ENCODE measurements around the gene SMTN. TPM values are rescaled to one million over a fixed set of nuclear protein-coding genes. Genes with fewer than 3 reads are reported as not detected.
A peak's percentile ranks its signal among the peaks of the same experiment; 100 is the strongest.
"Not testable (repeated sequence)": the region's sequence is repeated elsewhere in the genome, so short reads cannot be mapped to it uniquely, and the experiment has no call there.

The SMTN gene
- total RNA-seq, 2 donors from 2014 or later, result 35.5 to 50.1 TPM

GRCh38 chr22:31094021-31094551 is 13.0 kb downstream of the SMTN start:
- ATAC-seq (no peak), DNase-seq (peak in 3 of 4 donors; percentile 38 to 80 (median 69))
- H3K27ac ChIP-seq, result peak overlapping the region in 1 of 4 donors; percentile 28
- no peaks in the 10 kb centered on the region for H3K27me3 ChIP-seq
- intact Hi-C loops (cut with DNase I), result no loop called here
- no peaks in the 10 kb centered on the region for H3K9me3 ChIP-seq
- no peak overlapping the region for H3K4me3 ChIP-seq
- 39 to 51% methylated on average over 3 to 4 of the region's 5 CpGs for WGBS, 2 donors
- no peak for TF ChIP-seq CTCF (IDR thresholded peaks at IDR 0.05)
- no peak for TF ChIP-seq POLR2A (IDR thresholded peaks at IDR 0.05)
- peaks cover 12% of the 10 kb centered on the region for H3K4me1 ChIP-seq
- peaks cover 0 to 25% of the 10 kb centered on the region in 2 donors for H3K36me3 ChIP-seq (replicated peaks in 1 of 2; ENCODE audit: insufficient read depth in 1 of 2, low read depth in 2 of 2)

- ATAC-seq (no peak), DNase-seq (no peak)
- H3K4me3 ChIP-seq, result no peak overlapping the region
- peaks cover 12% of the 10 kb centered on the region for H3K4me1 ChIP-seq
- H3K27ac ChIP-seq, result no peak overlapping the region
- peaks cover 0 to 29% of the 10 kb centered on the region in 2 donors for H3K36me3 ChIP-seq (replicated peaks in 1 of 2; ENCODE audit: insufficient read depth in 1 of 2, low read depth in 2 of 2)
- WGBS, 2 donors, result 92 to 94% methylated on average over 6 to 7 of the region's 7 CpGs
- no peaks in the 10 kb centered on the region for H3K27me3 ChIP-seq
- H3K9me3 ChIP-seq, result no peaks in the 10 kb centered on the region
- no peak for TF ChIP-seq CTCF (IDR thresholded peaks at IDR 0.05)
- intact Hi-C loops (cut with DNase I), result loop anchor here (5.0 kb wide), 1 partner anchor 58 kb away; no protein-coding TSS in a partner anchor
These were observed 13.6 kb downstream of the SMTN start for GRCh38 chr22:31094741-31095140.

DNA sequence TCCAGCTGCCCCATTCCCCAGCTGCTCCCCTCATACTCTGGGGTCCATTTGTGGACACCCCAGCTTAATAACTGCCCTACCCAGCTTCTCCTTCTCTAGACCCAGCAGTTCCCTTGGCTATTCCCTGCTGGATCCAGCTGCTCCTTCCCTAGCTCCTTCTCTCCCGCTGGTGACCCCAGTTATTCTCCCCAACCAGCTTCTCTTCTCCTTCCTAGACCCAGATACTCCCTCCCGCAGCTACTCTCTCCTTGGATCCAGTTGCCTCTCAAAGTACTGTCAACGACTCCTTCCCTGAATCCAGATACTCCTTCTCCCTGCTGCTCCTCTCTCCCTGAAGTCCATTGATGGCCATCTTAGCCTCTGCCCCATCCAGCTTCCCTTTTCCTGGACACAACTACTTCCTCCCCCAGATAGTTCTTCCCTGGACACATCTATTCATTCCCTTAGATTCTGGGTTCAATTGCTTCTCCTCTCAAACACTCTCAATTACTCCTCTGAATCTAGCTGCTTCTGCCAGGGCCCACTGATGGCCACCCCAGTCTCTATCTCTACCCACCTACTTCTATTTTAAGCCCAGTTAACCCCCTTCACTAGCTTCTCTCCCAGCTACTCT is 14.6 kb downstream of the SMTN start:
- Histone ChIP-seq H3K9me3 (no peaks in the 10 kb centered on the region), H3K4me1 (peaks cover 12% of the 10 kb centered on the region), H3K27ac (no peak overlapping the region), H3K36me3 (replicated peaks in 1 of 2; ENCODE audit: insufficient read depth in 1 of 2, low read depth in 2 of 2) (peaks cover 0 to 26% of the 10 kb centered on the region in 2 donors), H3K27me3 (no peaks in the 10 kb centered on the region), H3K4me3 (no peak overlapping the region)
- 93 to 98% methylated on average over 3 of the region's 3 CpGs for WGBS, 2 donors
- no peak for TF ChIP-seq POLR2A (IDR thresholded peaks at IDR 0.05)
- TF ChIP-seq CTCF (IDR thresholded peaks at IDR 0.05), result no peak
- no peak for DNase-seq
- ATAC-seq, result no peak
- intact Hi-C loops (cut with DNase I), result loop anchor here (5.0 kb wide), 1 partner anchor 57 kb away; no protein-coding TSS in a partner anchor

DNA sequence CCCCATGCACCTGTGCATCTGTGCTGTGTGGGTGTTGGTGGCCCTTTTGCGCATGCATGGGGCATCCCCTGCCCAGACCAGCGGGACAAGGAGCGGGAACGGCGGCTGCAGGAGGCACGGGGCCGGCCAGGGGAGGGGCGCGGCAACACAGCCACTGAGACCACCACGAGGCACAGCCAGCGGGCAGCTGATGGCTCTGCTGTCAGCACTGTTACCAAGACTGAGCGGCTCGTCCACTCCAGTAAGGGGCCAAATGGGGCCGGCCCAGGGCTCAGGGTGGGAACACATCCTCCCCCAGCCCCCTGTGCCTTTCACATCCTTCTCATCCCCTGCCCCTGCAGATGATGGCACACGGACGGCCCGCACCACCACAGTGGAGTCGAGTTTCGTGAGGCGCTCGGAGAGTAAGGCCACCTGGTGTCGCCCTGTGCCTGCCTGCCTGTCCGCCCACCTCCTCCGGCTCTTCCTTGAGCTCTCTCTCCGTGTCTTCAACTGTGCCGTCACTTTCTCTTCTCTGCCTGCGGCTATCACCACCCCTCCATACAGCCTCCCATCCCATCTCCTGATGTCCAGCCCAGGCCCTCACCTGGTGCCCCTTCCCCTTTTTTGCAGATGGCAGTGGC is 15.7 kb downstream of the SMTN start:
- Histone ChIP-seq H3K4me3 (no peak overlapping the region), H3K27ac (no peak overlapping the region), H3K36me3 (replicated peaks in 1 of 2; ENCODE audit: insufficient read depth in 1 of 2, low read depth in 2 of 2) (peaks cover 0 to 21% of the 10 kb centered on the region in 2 donors), H3K27me3 (no peaks in the 10 kb centered on the region), H3K4me1 (peaks cover 12% of the 10 kb centered on the region), H3K9me3 (no peaks in the 10 kb centered on the region)
- no peak for DNase-seq
- TF ChIP-seq POLR2A (IDR thresholded peaks at IDR 0.05) (no peak), CTCF (IDR thresholded peaks at IDR 0.05) (no peak)
- intact Hi-C loops (cut with DNase I), result loop anchor here (5.0 kb wide), 1 partner anchor 56 kb away; no protein-coding TSS in a partner anchor
- WGBS, 2 donors, result 92 to 95% methylated on average over 15 to 23 of the region's 27 CpGs
- ATAC-seq, result no peak

DNA sequence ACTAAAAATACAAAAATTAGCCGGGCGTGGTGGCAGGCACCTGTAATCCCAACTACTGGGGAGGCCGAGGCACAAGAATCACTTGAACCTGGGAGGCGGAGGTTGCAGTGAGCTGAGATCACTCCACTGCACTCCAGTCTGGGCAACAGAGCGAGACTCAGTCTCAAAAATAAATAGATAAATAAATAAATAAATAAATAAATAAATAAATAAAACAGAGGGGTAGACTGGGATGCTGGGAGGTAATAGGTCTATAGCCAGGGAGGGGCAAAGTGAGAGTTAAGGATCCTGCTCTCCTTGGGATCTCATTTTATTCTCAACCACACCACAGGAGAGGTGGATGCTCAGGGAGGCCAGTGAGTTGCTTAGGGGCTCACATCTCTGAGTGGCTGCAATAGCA is 16.4 kb downstream of the SMTN start:
- not testable (repeated sequence) for ATAC-seq, H3K4me3 ChIP-seq, H3K27ac ChIP-seq, H3K9me3 ChIP-seq, H3K27me3 ChIP-seq, DNase-seq
- WGBS, 2 donors, result 98% methylated on average over 3 to 5 of the region's 5 CpGs
- intact Hi-C loops (cut with DNase I), result loop anchor here (5.0 kb wide), 1 partner anchor 55 kb away; no protein-coding TSS in a partner anchor
- peaks cover 0 to 21% of the 10 kb centered on the region in 2 donors for H3K36me3 ChIP-seq (replicated peaks in 1 of 2; ENCODE audit: insufficient read depth in 1 of 2, low read depth in 2 of 2)
- H3K4me1 ChIP-seq, result peaks cover 12% of the 10 kb centered on the region

Data from body of pancreas (tissue), 4 donors.